Mesenchymal stem cell (in vitro differentiated cells and primary cell): ENCODE measurements around the gene USP24.

Source experiments
- DNase-seq: peaks from one replicate; pipeline ENCODE4 v3.0.0-alpha.2; 2013
- H2AFZ ChIP-seq: one replicate; pipeline ENCODE4 v1.6.1; 2013; ENCODE audit warnings: low read depth, mild to moderate bottlenecking, control low read depth, inconsistent platforms, low read length, moderate library complexity
- H2AK5ac ChIP-seq: 2 replicates; pipeline ENCODE4 v1.6.1; 2013; ENCODE audit warnings: low read length, moderate library complexity, mild to moderate bottlenecking, inconsistent platforms; ENCODE audit not compliant: severe bottlenecking
- H2BK120ac ChIP-seq: one replicate; pipeline ENCODE4 v1.6.1; 2013; ENCODE audit warnings: low read depth, mild to moderate bottlenecking, inconsistent platforms, low read length, moderate library complexity
- H2BK12ac ChIP-seq, 2 experiments: one replicate each; pipeline ENCODE4 v1.6.1; 2013; ENCODE audit warnings: inconsistent platforms in 2 of 2, low read length in 2 of 2, mild to moderate bottlenecking in 2 of 2, moderate library complexity in 2 of 2, control low read depth in 1 of 2
- H2BK15ac ChIP-seq: one replicate; pipeline ENCODE4 v1.6.1; 2013; ENCODE audit warnings: mild to moderate bottlenecking, low read depth, inconsistent platforms; ENCODE audit not compliant: poor library complexity, severe bottlenecking
- H2BK5ac ChIP-seq: 2 replicates; pipeline ENCODE4 v1.6.1; 2013; ENCODE audit warnings: low read depth, mild to moderate bottlenecking, low read length, control low read depth, inconsistent platforms; ENCODE audit not compliant: poor library complexity, severe bottlenecking
- H3K14ac ChIP-seq, 2 experiments: one replicate each; pipeline ENCODE4 v1.6.1; 2013; ENCODE audit warnings: inconsistent platforms in 2 of 2, low read length in 2 of 2, control low read depth in 1 of 2, mild to moderate bottlenecking in 1 of 2, moderate library complexity in 1 of 2
- H3K18ac ChIP-seq, 2 experiments: one replicate each; pipeline ENCODE4 v1.6.1; 2013; ENCODE audit warnings: inconsistent platforms in 2 of 2, low read length in 2 of 2, control low read depth in 1 of 2, low read depth in 1 of 2, mild to moderate bottlenecking in 1 of 2
- H3K23ac ChIP-seq, 2 experiments: one replicate each; pipeline ENCODE4 v1.6.1; 2013; ENCODE audit warnings: inconsistent platforms in 2 of 2, low read length in 2 of 2, mild to moderate bottlenecking in 2 of 2, moderate library complexity in 2 of 2, control low read depth in 1 of 2
- H3K27ac ChIP-seq: 2 replicates; pipeline ENCODE4 v1.5.1; 2013; ENCODE audit warnings: mild to moderate bottlenecking, moderate library complexity, low read length, control low read depth, inconsistent platforms; ENCODE audit not compliant: poor library complexity, severe bottlenecking
- H3K27me3 ChIP-seq, 2 experiments: 2 replicates each; pipeline versions ENCODE4 v1.6.1 to v1.7.0; 2013; ENCODE audit warnings: low read length in 2 of 2, mild to moderate bottlenecking in 2 of 2, moderate library complexity in 2 of 2, control low read depth in 1 of 2, inconsistent platforms in 1 of 2; ENCODE audit not compliant: control insufficient read depth in 1 of 2, insufficient read depth in 1 of 2
- H3K36me3 ChIP-seq, 2 experiments: 2 replicates each; pipeline versions ENCODE4 v1.6.1 to v1.7.0; 2013; ENCODE audit warnings: low read length in 2 of 2, control low read depth in 1 of 2, inconsistent platforms in 1 of 2, low read depth in 1 of 2, mild to moderate bottlenecking in 1 of 2; ENCODE audit not compliant: insufficient read depth in 2 of 2, control insufficient read depth in 1 of 2
- H3K4ac ChIP-seq, 2 experiments: one replicate each; pipeline ENCODE4 v1.6.1; 2013; ENCODE audit warnings: inconsistent platforms in 2 of 2, low read length in 2 of 2, mild to moderate bottlenecking in 2 of 2, moderate library complexity in 2 of 2, control low read depth in 1 of 2, low read depth in 1 of 2
- H3K4me1 ChIP-seq: 2 replicates; pipeline ENCODE4 v1.6.1; 2013; ENCODE audit warnings: low read depth, low read length, control low read depth; ENCODE audit not compliant: control insufficient read depth, insufficient read depth
- H3K4me2 ChIP-seq: 2 replicates; pipeline ENCODE4 v1.6.1; 2013; ENCODE audit warnings: low read length, mild to moderate bottlenecking, inconsistent platforms; ENCODE audit not compliant: poor library complexity, severe bottlenecking
- H3K4me3 ChIP-seq, 2 experiments: 2 replicates each; pipeline versions ENCODE4 v1.5.1 to v1.7.0; 2013; ENCODE audit warnings: low read length in 2 of 2, mild to moderate bottlenecking in 2 of 2, control low read depth in 1 of 2, low read depth in 1 of 2; ENCODE audit not compliant: insufficient read depth in 1 of 2
- H3K79me1 ChIP-seq: replicated peaks from 2 replicates; pipeline ENCODE4 v1.6.1; 2013; ENCODE audit warnings: mild to moderate bottlenecking, control low read depth, low read length, inconsistent platforms; ENCODE audit not compliant: poor library complexity, severe bottlenecking
- H3K9ac ChIP-seq: 2 replicates; pipeline ENCODE4 v1.7.0; 2013; ENCODE audit warnings: mild to moderate bottlenecking, low read length, moderate library complexity
- H3K9me3 ChIP-seq: 2 replicates; pipeline ENCODE4 v1.7.0; 2013; ENCODE audit warnings: mild to moderate bottlenecking, low read length; ENCODE audit not compliant: control insufficient read depth
- H4K8ac ChIP-seq: one replicate; pipeline ENCODE4 v1.6.1; 2013; ENCODE audit warnings: inconsistent platforms, mild to moderate bottlenecking, low read length, moderate library complexity
- H4K91ac ChIP-seq: one replicate; pipeline ENCODE4 v1.6.1; 2013; ENCODE audit warnings: mild to moderate bottlenecking, low read length, inconsistent platforms
- WGBS: methylation state at CpG from one replicate; pipeline ENCODE4 v1.1.7; 2013; ENCODE audit warnings: mixed read lengths; 5-methylcytosine and 5-hydroxymethylcytosine counted together

Gene USP24

GRCh38 chr1:55155522-55155921, 59.6 kb downstream of the USP24 start:
- no peak overlapping the region for H3K27ac ChIP-seq
- no peak overlapping the region for H2BK5ac ChIP-seq
- H3K9ac ChIP-seq: no peak overlapping the region
- DNase-seq: no peak
- WGBS: 97% methylated on average over 6 of the region's 6 CpGs
- no peak overlapping the region for H2AK5ac ChIP-seq
- H3K79me1 ChIP-seq: peaks cover 7% of the 10 kb centered on the region
- no peaks in the 10 kb centered on the region for H3K4me1 ChIP-seq
- H3K27me3 ChIP-seq: no peaks in the 10 kb centered on the region
- H2BK12ac ChIP-seq: no peak overlapping the region
- peaks cover 9 to 99% of the 10 kb centered on the region in 2 experiments for H3K36me3 ChIP-seq
- H3K18ac ChIP-seq: no peak overlapping the region
- no peak overlapping the region for H3K23ac ChIP-seq
- no peak overlapping the region for H4K8ac ChIP-seq
- H3K4ac ChIP-seq: no peak overlapping the region
- H2BK15ac ChIP-seq: no peak overlapping the region
- H2BK120ac ChIP-seq: no peak overlapping the region
- H3K4me2 ChIP-seq: no peak overlapping the region
- H4K91ac ChIP-seq: no peak overlapping the region
- no peak overlapping the region for H3K4me3 ChIP-seq
- H3K14ac ChIP-seq: no peak overlapping the region
- no peak overlapping the region for H2AFZ ChIP-seq
- no peaks in the 10 kb centered on the region for H3K9me3 ChIP-seq

GRCh38 chr1:55154616-55155015, 60.5 kb downstream of the USP24 start:
- Histone ChIP-seq H3K36me3 (peaks cover 9 to 98% of the 10 kb centered on the region in 2 experiments), H3K14ac (no peak overlapping the region), H3K79me1 (peaks cover 8% of the 10 kb centered on the region), H2AFZ (no peak overlapping the region), H3K27ac (no peak overlapping the region), H3K23ac (no peak overlapping the region), H3K4me2 (no peak overlapping the region), H2AK5ac (no peak overlapping the region), H2BK12ac (no peak overlapping the region), H4K91ac (no peak overlapping the region), H2BK120ac (no peak overlapping the region), H3K18ac (no peak overlapping the region), H2BK15ac (no peak overlapping the region), H4K8ac (no peak overlapping the region), H3K4me3 (no peak overlapping the region), H3K27me3 (no peaks in the 10 kb centered on the region), H2BK5ac (no peak overlapping the region), H3K9ac (no peak overlapping the region), H3K4me1 (no peaks in the 10 kb centered on the region), H3K4ac (no peak overlapping the region), H3K9me3 (no peaks in the 10 kb centered on the region)
- DNase-seq: no peak
- WGBS: 98% methylated on average over 4 of the region's 5 CpGs

GRCh38 chr1:55153031-55153430, 62.1 kb downstream of the USP24 start:
- Histone ChIP-seq H3K27me3 (no peaks in the 10 kb centered on the region), H3K79me1 (peaks cover 7% of the 10 kb centered on the region), H3K14ac (no peak overlapping the region), H2BK15ac (no peak overlapping the region), H3K4ac (no peak overlapping the region), H3K4me1 (no peaks in the 10 kb centered on the region), H2BK12ac (no peak overlapping the region), H2AK5ac (no peak overlapping the region), H3K18ac (no peak overlapping the region), H2AFZ (no peak overlapping the region), H4K91ac (no peak overlapping the region), H3K36me3 (peaks cover 7 to 98% of the 10 kb centered on the region in 2 experiments), H2BK5ac (no peak overlapping the region), H3K27ac (no peak overlapping the region), H3K9me3 (no peaks in the 10 kb centered on the region), H3K4me2 (no peak overlapping the region), H3K4me3 (no peak overlapping the region), H4K8ac (no peak overlapping the region), H3K9ac (no peak overlapping the region), H2BK120ac (no peak overlapping the region), H3K23ac (no peak overlapping the region)
- DNase-seq: no peak
- WGBS: 99% methylated on average over 3 of the region's 3 CpGs

- Histone ChIP-seq H3K4me2 (no peak overlapping the region), H3K27ac (no peak overlapping the region), H2AK5ac (no peak overlapping the region), H3K27me3 (no peaks in the 10 kb centered on the region), H3K9ac (no peak overlapping the region), H4K8ac (no peak overlapping the region), H3K9me3 (no peaks in the 10 kb centered on the region), H2AFZ (no peak overlapping the region), H3K79me1 (peaks cover 7% of the 10 kb centered on the region), H2BK5ac (no peak overlapping the region), H4K91ac (no peak overlapping the region), H3K14ac (no peak overlapping the region), H2BK120ac (no peak overlapping the region), H3K36me3 (peaks cover 7 to 98% of the 10 kb centered on the region in 2 experiments), H3K23ac (no peak overlapping the region), H2BK15ac (no peak overlapping the region), H3K18ac (no peak overlapping the region), H3K4ac (no peak overlapping the region), H2BK12ac (no peak overlapping the region), H3K4me1 (no peaks in the 10 kb centered on the region), H3K4me3 (no peak overlapping the region)
- WGBS: 95% methylated on average over 2 of the region's 2 CpGs
- DNase-seq: no peak
These were observed 64.1 kb downstream of the USP24 start for GRCh38 chr1:55150880-55151588.
